NCI-H1417 treated with DMSO at 0.1 percent for 48 hours (cell line): ENCODE data around the gene FEZF1.
"Not testable (repeated sequence)": the region's sequence is repeated elsewhere in the genome, so short reads cannot be mapped to it uniquely, and the experiment has no call there.

ENCODE experiments used
- DNase-seq: peaks from one replicate; lab custom pipeline; 2025; lab: John Stamatoyannopoulos, UW

The FEZF1 gene

GRCh38 chr7:122307228-122307621, 2.7 kb upstream of the FEZF1 start:
- no peak for DNase-seq

GRCh38 chr7:122306320-122307227, 2.0 kb upstream of the FEZF1 start:
- DNase-seq: no peak

- DNase-seq: peak; percentile 65
These were observed 1.1 kb upstream of the FEZF1 start for GRCh38 chr7:122305475-122306319.

GRCh38 chr7:122304996-122305421, 459 bp upstream of the FEZF1 start:
- DNase-seq: no peak

- no peak for DNase-seq
These were observed 825 bp downstream of the FEZF1 start for GRCh38 chr7:122303531-122304318.

GRCh38 chr7:122302761-122303530, 1.6 kb downstream of the FEZF1 start:
- no peak for DNase-seq

- DNase-seq: no peak
These were observed 2.4 kb downstream of the FEZF1 start for GRCh38 chr7:122301858-122302760.

- no peak for DNase-seq
These were observed 3.4 kb downstream of the FEZF1 start for GRCh38 chr7:122300956-122301833.

GRCh38 chr7:122300211-122300932, 4.2 kb downstream of the FEZF1 start:
- no peak for DNase-seq

GRCh38 chr7:122299624-122300210, 4.8 kb downstream of the FEZF1 start:
- no peak for DNase-seq

- DNase-seq: no peak
These were observed 5.9 kb downstream of the FEZF1 start for GRCh38 chr7:122298618-122299017.

- no peak for DNase-seq
These were observed 6.4 kb downstream of the FEZF1 start for GRCh38 chr7:122298131-122298530.

- DNase-seq: no peak
These were observed 13.4 kb downstream of the FEZF1 start for GRCh38 chr7:122291189-122291588.

- no peak for DNase-seq
These were observed 14.1 kb downstream of the FEZF1 start for GRCh38 chr7:122290476-122290875.

- no peak for DNase-seq
These were observed 15.1 kb downstream of the FEZF1 start for GRCh38 chr7:122289426-122289825.

- DNase-seq: not testable (repeated sequence)
These were observed 19.9 kb downstream of the FEZF1 start for GRCh38 chr7:122284608-122285007.

- no peak for DNase-seq
These were observed 31.4 kb downstream of the FEZF1 start for GRCh38 chr7:122273117-122273516.

GRCh38 chr7:122269241-122269640, 35.3 kb downstream of the FEZF1 start:
- no peak for DNase-seq
